MM.1S (cell line): ENCODE data around the gene SOBP.

ENCODE experiments used
- DNase-seq: peaks from one replicate; pipeline ENCODE4 v3.0.0-alpha.2; 2015
- H2AFZ ChIP-seq: fragments of 300-600 bp; sonication (generic); 2 replicates; pipeline ENCODE4 v1.6.0; 2016; ENCODE audit warnings: antibody characterized with exemption, low read length
- H3F3A ChIP-seq: fragments of 300-600 bp; sonication (generic); 2 replicates; pipeline ENCODE4 v1.6.1; 2016; ENCODE audit warnings: mild to moderate bottlenecking, antibody characterized with exemption, low read length, moderate library complexity, mixed read lengths; ENCODE audit not compliant: insufficient read depth
- H3K27ac ChIP-seq: fragments of 300-600 bp; sonication (generic); 2 replicates; pipeline ENCODE4 v1.5.1; 2016; ENCODE audit warnings: mild to moderate bottlenecking, low read length
- H3K27me3 ChIP-seq: fragments of 300-600 bp; sonication (generic); replicated peaks from 2 replicates; pipeline ENCODE4 v1.6.0; 2016; ENCODE audit warnings: low read length; ENCODE audit not compliant: insufficient read depth
- H3K36me3 ChIP-seq: fragments of 300-600 bp; sonication (generic); replicated peaks from 2 replicates; pipeline ENCODE4 v1.6.1; 2016; ENCODE audit warnings: mild to moderate bottlenecking, low read length, mixed read lengths; ENCODE audit not compliant: insufficient read depth
- H3K4me1 ChIP-seq: fragments of 300-600 bp; sonication (generic); 2 replicates; pipeline ENCODE4 v1.6.1; 2016; ENCODE audit warnings: low read length, mixed read lengths
- H3K4me2 ChIP-seq: fragments of 300-600 bp; sonication (generic); 2 replicates; pipeline ENCODE4 v1.6.0; 2016; ENCODE audit warnings: low read depth, low read length
- H3K4me3 ChIP-seq: fragments of 300-600 bp; sonication (generic); 2 replicates; pipeline ENCODE4 v1.5.1; 2016; ENCODE audit warnings: low read length, mixed read lengths
- H3K79me2 ChIP-seq: fragments of 300-600 bp; sonication (generic); 2 replicates; pipeline ENCODE4 v1.6.1; 2016; ENCODE audit warnings: mixed run types, low read length, mixed read lengths
- H3K9ac ChIP-seq: fragments of 300-600 bp; sonication (generic); 2 replicates; pipeline ENCODE4 v1.6.1; 2016; ENCODE audit warnings: low read length, mixed read lengths
- H3K9me2 ChIP-seq: fragments of 300-600 bp; sonication (generic); replicated peaks from 2 replicates; pipeline ENCODE4 v1.6.1; 2016; ENCODE audit warnings: mild to moderate bottlenecking, low read length, mixed read lengths; ENCODE audit not compliant: insufficient read depth
- H3K9me3 ChIP-seq: fragments of 300-600 bp; sonication (generic); replicated peaks from 2 replicates; pipeline ENCODE4 v1.6.1; 2016; ENCODE audit warnings: mild to moderate bottlenecking, low read length, mixed read lengths; ENCODE audit not compliant: insufficient read depth
- H4K20me1 ChIP-seq: fragments of 300-600 bp; sonication (generic); 2 replicates; pipeline ENCODE4 v1.6.1; 2016; ENCODE audit warnings: mild to moderate bottlenecking, low read length, moderate library complexity, mixed read lengths; ENCODE audit not compliant: insufficient read depth
- EZH2 ChIP-seq: fragments of 300-600 bp; sonication (generic); optimal IDR thresholded peaks from 2 replicates; pipeline ENCODE3; 2017; ENCODE audit warnings: low read depth, mild to moderate bottlenecking, antibody characterized with exemption, low read length, mixed read lengths
- EZH2phosphoT487 ChIP-seq: fragments of 300-600 bp; sonication (generic); IDR thresholded peaks from 2 replicates; pipeline ENCODE4 v1.6.1; 2018; ENCODE audit warnings: antibody characterized with exemption, low read length
- TF ChIP-seq, protein P1 (sequence below): fragments of 300-600 bp; sonication (generic); IDR thresholded peaks from 2 replicates; pipeline ENCODE4 v1.5.1; 2016; ENCODE audit warnings: antibody characterized with exemption, low read length, mixed read lengths

Gene SOBP

DNA sequence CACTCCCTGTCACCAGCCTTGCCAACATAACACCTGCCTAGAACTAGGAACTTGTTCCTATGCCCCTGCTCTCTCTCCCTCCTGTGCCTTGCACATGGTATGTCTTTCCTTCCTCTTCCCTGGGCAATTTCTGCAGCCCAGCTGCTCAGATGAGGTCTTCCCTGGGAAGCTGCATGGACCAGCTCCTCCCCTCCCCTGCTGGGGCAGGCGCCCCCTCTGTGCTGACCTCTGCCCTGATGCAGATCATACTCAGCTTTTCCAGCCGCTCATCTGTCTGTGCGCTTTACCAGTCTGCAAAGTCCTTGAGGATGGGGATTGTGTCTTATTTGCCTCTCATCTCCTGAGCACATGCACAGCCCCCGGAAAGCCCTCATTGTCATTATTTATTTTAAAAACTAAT is 172.4 kb downstream of the SOBP start:
- no peak for DNase-seq
- Histone ChIP-seq H3K9me2 (no peaks in the 10 kb centered on the region), H3K36me3 (no peaks in the 10 kb centered on the region), H3K79me2 (no peaks in the 10 kb centered on the region), H3K9ac (no peak overlapping the region), H3K4me3 (no peak overlapping the region), H3F3A (peaks cover 12% of the 10 kb centered on the region), H3K9me3 (no peaks in the 10 kb centered on the region), H3K27me3 (no peaks in the 10 kb centered on the region), H2AFZ (no peak overlapping the region), H3K4me2 (no peak overlapping the region), H4K20me1 (no peaks in the 10 kb centered on the region), H3K27ac (no peak overlapping the region), H3K4me1 (peaks cover 20% of the 10 kb centered on the region)
- TF ChIP-seq EZH2phosphoT487 (no peak), EZH2 (no peak)
- TF ChIP-seq, protein P1, sequence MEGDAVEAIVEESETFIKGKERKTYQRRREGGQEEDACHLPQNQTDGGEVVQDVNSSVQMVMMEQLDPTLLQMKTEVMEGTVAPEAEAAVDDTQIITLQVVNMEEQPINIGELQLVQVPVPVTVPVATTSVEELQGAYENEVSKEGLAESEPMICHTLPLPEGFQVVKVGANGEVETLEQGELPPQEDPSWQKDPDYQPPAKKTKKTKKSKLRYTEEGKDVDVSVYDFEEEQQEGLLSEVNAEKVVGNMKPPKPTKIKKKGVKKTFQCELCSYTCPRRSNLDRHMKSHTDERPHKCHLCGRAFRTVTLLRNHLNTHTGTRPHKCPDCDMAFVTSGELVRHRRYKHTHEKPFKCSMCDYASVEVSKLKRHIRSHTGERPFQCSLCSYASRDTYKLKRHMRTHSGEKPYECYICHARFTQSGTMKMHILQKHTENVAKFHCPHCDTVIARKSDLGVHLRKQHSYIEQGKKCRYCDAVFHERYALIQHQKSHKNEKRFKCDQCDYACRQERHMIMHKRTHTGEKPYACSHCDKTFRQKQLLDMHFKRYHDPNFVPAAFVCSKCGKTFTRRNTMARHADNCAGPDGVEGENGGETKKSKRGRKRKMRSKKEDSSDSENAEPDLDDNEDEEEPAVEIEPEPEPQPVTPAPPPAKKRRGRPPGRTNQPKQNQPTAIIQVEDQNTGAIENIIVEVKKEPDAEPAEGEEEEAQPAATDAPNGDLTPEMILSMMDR, result no peak

DNA sequence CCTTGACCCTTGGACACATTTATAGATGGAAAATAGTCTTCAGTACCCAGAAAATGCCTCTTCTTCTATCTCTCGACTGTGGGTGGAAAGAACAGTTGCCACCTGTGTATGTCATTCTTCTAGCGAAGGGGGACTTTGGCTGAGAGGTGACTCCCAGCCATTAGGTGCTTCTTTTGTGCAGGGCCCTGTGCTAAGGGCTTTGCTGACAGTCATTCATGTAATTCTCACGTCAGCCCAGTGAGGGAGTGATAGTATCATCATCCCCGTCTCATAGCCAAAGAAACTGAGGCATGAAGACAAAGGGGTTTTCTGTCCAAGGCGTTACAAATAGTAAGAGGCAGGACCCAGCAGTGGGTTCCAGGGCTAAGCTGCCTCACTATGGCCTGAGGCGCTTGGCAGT is 173.4 kb downstream of the SOBP start:
- Histone ChIP-seq H3F3A (peaks cover 4% of the 10 kb centered on the region), H3K9ac (no peak overlapping the region), H3K79me2 (no peaks in the 10 kb centered on the region), H3K4me2 (no peak overlapping the region), H3K4me1 (peaks cover 15% of the 10 kb centered on the region), H4K20me1 (no peaks in the 10 kb centered on the region), H3K4me3 (no peak overlapping the region), H3K27me3 (no peaks in the 10 kb centered on the region), H3K9me3 (no peaks in the 10 kb centered on the region), H2AFZ (no peak overlapping the region), H3K9me2 (no peaks in the 10 kb centered on the region), H3K27ac (no peak overlapping the region), H3K36me3 (no peaks in the 10 kb centered on the region)
- no peak for DNase-seq
- TF ChIP-seq EZH2 (no peak), EZH2phosphoT487 (no peak)
- TF ChIP-seq, protein P1, result no peak

DNA sequence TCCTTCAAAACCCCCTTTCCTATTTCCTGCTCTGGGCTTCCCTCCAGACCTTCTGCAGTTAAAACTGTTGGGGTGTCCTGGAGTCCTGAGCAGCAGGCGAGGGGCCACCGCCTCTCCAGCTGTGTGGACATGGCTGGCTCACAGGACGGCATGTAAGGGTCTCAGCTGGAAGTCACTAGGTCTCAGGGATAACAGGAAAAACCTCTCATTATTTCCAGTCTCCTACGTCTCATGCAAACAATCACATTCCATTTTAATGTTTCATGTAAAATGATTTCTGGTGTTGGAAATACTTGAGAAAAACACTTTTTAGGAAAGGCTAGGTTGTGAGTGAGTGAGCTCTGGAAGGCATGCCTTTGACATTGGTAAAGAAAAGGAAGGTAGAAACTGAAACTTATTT is 175.5 kb downstream of the SOBP start:
- H3K4me1 ChIP-seq, result peaks cover 5% of the 10 kb centered on the region; the same call in 1 of the 2 replicates
- no peak overlapping the region for H2AFZ ChIP-seq
- DNase-seq, result no peak
- H3F3A ChIP-seq, result no peaks in the 10 kb centered on the region
- no peaks in the 10 kb centered on the region for H3K27me3 ChIP-seq
- H3K4me3 ChIP-seq, result no peak overlapping the region
- H3K9me2 ChIP-seq, result no peaks in the 10 kb centered on the region
- no peak overlapping the region for H3K4me2 ChIP-seq
- H4K20me1 ChIP-seq, result no peaks in the 10 kb centered on the region
- TF ChIP-seq EZH2 (no peak), EZH2phosphoT487 (no peak)
- TF ChIP-seq, protein P1, result no peak
- no peak overlapping the region for H3K9ac ChIP-seq
- H3K9me3 ChIP-seq, result no peaks in the 10 kb centered on the region
- H3K27ac ChIP-seq, result no peak overlapping the region
- H3K36me3 ChIP-seq, result no peaks in the 10 kb centered on the region
- no peaks in the 10 kb centered on the region for H3K79me2 ChIP-seq
